GM12892 (cell line): Measurements from ENCODE around the gene TPRKB.
"Not testable (repeated sequence)": the region's sequence is repeated elsewhere in the genome, so short reads cannot be mapped to it uniquely, and the experiment has no call there.

Experiments
- POLR2A ChIP-seq: IDR thresholded peaks from 2 replicates; pipeline ENCODE4 v1.6.1; 2011; ENCODE audit warnings: low read depth, low read length, control low read depth
- POLR2AphosphoS5 ChIP-seq: IDR thresholded peaks from 2 replicates; pipeline ENCODE4 v1.6.1; 2011; ENCODE audit warnings: low read depth, low read length, control low read depth
- TAF1 ChIP-seq: IDR thresholded peaks from 2 replicates; pipeline ENCODE4 v1.6.1; 2011; ENCODE audit warnings: low read depth, mild to moderate bottlenecking, control low read depth, low read length, borderline replicate concordance

- not testable (repeated sequence) for TF ChIP-seq POLR2A, TAF1, POLR2AphosphoS5
Observed at GRCh38 chr2:73754332-73754731, 17.2 kb upstream of the TPRKB start.
